ENCODE measurements around the gene PDK2.

The PDK2 gene

GRCh38 chr17:50063561-50064252, 31.4 kb upstream of the PDK2 start:
- Histone ChIP-seq H3K4me2 (ENCODE audit: low read depth, low read length, poor library complexity, severe bottlenecking) (no peak overlapping the region), H4K20me1 (ENCODE audit: low read depth, low read length) (no peaks in the 10 kb centered on the region), H3K27ac (ENCODE audit: low read depth, low read length) (no peak overlapping the region), H3F3A (ENCODE audit: insufficient read depth) (no peaks in the 10 kb centered on the region), H3K4me3 (ENCODE audit: insufficient read depth, low read length, poor library complexity, severe bottlenecking) (no peak overlapping the region), H2AFZ (ENCODE audit: low read depth, low read length, severe bottlenecking) (no peak overlapping the region), H3K9me2 (replicated peaks; ENCODE audit: insufficient read depth, low read length) (no peaks in the 10 kb centered on the region), H3K79me2 (ENCODE audit: insufficient read depth, low read length) (no peaks in the 10 kb centered on the region), H3K27me3 (ENCODE audit: low read length) (no peaks in the 10 kb centered on the region), H3K36me3 (ENCODE audit: low read length) (no peaks in the 10 kb centered on the region), H3K9me3 (ENCODE audit: insufficient read depth, low read length) (no peaks in the 10 kb centered on the region), H3K9ac (ENCODE audit: low read length) (no peak overlapping the region)
- TF ChIP-seq EZH2phosphoT487 (conservative IDR thresholded peaks at IDR 0.05; ENCODE audit: low read length) = no peak
- TF ChIP-seq, protein P1, sequence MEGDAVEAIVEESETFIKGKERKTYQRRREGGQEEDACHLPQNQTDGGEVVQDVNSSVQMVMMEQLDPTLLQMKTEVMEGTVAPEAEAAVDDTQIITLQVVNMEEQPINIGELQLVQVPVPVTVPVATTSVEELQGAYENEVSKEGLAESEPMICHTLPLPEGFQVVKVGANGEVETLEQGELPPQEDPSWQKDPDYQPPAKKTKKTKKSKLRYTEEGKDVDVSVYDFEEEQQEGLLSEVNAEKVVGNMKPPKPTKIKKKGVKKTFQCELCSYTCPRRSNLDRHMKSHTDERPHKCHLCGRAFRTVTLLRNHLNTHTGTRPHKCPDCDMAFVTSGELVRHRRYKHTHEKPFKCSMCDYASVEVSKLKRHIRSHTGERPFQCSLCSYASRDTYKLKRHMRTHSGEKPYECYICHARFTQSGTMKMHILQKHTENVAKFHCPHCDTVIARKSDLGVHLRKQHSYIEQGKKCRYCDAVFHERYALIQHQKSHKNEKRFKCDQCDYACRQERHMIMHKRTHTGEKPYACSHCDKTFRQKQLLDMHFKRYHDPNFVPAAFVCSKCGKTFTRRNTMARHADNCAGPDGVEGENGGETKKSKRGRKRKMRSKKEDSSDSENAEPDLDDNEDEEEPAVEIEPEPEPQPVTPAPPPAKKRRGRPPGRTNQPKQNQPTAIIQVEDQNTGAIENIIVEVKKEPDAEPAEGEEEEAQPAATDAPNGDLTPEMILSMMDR (IDR thresholded peaks at IDR 0.05; ENCODE audit: insufficient read depth, low read length, poor library complexity, severe bottlenecking) = no peak

GRCh38 chr17:50064253-50065001, 30.7 kb upstream of the PDK2 start:
- TF ChIP-seq, protein P1 (IDR thresholded peaks at IDR 0.05; ENCODE audit: insufficient read depth, low read length, poor library complexity, severe bottlenecking) = no peak
- TF ChIP-seq EZH2phosphoT487 (conservative IDR thresholded peaks at IDR 0.05; ENCODE audit: low read length) = no peak
- Histone ChIP-seq H4K20me1 (ENCODE audit: low read depth, low read length) (no peaks in the 10 kb centered on the region), H3K4me2 (ENCODE audit: low read depth, low read length, poor library complexity, severe bottlenecking) (no peak overlapping the region), H3K4me3 (ENCODE audit: insufficient read depth, low read length, poor library complexity, severe bottlenecking) (no peak overlapping the region), H3K9ac (ENCODE audit: low read length) (no peak overlapping the region), H3K9me3 (ENCODE audit: insufficient read depth, low read length) (no peaks in the 10 kb centered on the region), H3K27ac (ENCODE audit: low read depth, low read length) (no peak overlapping the region), H3K27me3 (ENCODE audit: low read length) (no peaks in the 10 kb centered on the region), H2AFZ (ENCODE audit: low read depth, low read length, severe bottlenecking) (no peak overlapping the region), H3K9me2 (replicated peaks; ENCODE audit: insufficient read depth, low read length) (no peaks in the 10 kb centered on the region), H3K36me3 (ENCODE audit: low read length) (no peaks in the 10 kb centered on the region), H3F3A (ENCODE audit: insufficient read depth) (no peaks in the 10 kb centered on the region), H3K79me2 (ENCODE audit: insufficient read depth, low read length) (no peaks in the 10 kb centered on the region)

DNA sequence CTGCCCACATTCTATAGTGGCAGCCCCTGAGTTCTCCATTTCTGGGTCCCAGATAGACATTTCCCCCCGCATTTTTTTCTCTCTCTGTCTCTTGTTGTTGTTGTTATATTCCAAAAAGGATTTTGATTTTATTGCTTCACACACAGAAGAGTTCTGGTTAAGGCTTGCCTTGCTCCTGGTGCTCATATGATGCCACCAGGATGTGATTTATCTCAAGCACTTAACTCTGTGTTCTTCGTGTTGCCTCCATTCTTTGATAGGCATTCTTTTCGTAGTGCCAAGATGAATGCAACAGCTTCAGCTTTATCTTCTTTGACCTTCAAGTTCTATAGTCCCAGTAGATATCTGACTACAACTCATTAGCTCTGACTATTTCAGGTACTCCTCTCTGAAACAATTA, 30.1 kb upstream of the PDK2 start:
- Histone ChIP-seq H3K9me3 (ENCODE audit: insufficient read depth, low read length) (no peaks in the 10 kb centered on the region), H4K20me1 (ENCODE audit: low read depth, low read length) (no peaks in the 10 kb centered on the region), H3K79me2 (ENCODE audit: insufficient read depth, low read length) (no peaks in the 10 kb centered on the region), H3K9ac (ENCODE audit: low read length) (no peak overlapping the region), H3K36me3 (ENCODE audit: low read length) (no peaks in the 10 kb centered on the region), H3F3A (ENCODE audit: insufficient read depth) (no peaks in the 10 kb centered on the region), H2AFZ (ENCODE audit: low read depth, low read length, severe bottlenecking) (no peak overlapping the region), H3K4me2 (ENCODE audit: low read depth, low read length, poor library complexity, severe bottlenecking) (no peak overlapping the region), H3K27me3 (ENCODE audit: low read length) (no peaks in the 10 kb centered on the region), H3K4me3 (ENCODE audit: insufficient read depth, low read length, poor library complexity, severe bottlenecking) (no peak overlapping the region), H3K9me2 (replicated peaks; ENCODE audit: insufficient read depth, low read length) (no peaks in the 10 kb centered on the region), H3K27ac (ENCODE audit: low read depth, low read length) (no peak overlapping the region)
- no peak for TF ChIP-seq EZH2phosphoT487 (conservative IDR thresholded peaks at IDR 0.05; ENCODE audit: low read length)
- TF ChIP-seq, protein P1 (IDR thresholded peaks at IDR 0.05; ENCODE audit: insufficient read depth, low read length, poor library complexity, severe bottlenecking) = no peak
